ENCODE results near the gene ZCCHC14.
"Not testable (repeated sequence)": the region's sequence is repeated elsewhere in the genome, so short reads cannot be mapped to it uniquely, and the experiment has no call there.

The ZCCHC14 gene

DNA sequence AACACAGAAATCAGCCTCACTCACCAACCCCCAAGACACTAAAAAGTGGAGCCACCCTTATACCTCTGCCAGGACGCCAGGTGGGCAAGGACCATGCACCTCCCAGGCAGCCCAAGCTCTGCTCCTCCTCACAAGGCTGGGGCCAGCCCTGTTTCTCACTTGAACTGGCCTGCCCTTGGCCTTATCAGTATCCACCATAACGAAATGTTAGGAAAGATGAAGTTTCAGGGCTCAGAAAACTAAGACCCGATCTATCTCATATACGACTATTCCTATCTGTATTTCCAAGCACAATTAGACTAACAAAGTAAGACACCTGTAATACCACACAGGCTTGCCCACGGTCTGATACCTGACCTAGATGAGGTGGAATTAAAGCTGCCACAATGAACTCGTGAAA, 116.2 kb downstream of the ZCCHC14 start:
- no peak for DNase-seq

GRCh38 chr16:87375426-87376135, 117.2 kb downstream of the ZCCHC14 start:
- DNase-seq: no peak

DNA sequence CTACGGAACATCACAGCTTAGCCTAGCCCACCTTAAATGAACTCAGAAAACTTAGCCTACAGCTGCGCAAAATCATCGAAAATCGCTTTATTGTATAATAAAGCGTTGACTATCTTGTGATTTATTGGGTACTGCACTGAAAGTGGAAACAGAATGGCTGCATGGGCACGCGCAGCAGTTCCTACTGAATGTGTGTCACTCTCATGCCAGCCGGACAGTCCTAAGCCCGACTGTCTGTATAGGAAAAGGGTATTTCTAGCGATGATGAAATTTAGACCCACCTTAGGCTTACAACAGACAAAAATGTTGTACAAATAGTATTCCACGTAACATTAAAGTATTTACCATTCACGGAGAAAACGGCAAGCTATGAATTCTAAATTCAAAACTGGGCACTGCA, 118.5 kb downstream of the ZCCHC14 start:
- DNase-seq: no peak

- DNase-seq: no peak
Measured at GRCh38 chr16:87372305-87372704, 120.5 kb downstream of the ZCCHC14 start.

DNA sequence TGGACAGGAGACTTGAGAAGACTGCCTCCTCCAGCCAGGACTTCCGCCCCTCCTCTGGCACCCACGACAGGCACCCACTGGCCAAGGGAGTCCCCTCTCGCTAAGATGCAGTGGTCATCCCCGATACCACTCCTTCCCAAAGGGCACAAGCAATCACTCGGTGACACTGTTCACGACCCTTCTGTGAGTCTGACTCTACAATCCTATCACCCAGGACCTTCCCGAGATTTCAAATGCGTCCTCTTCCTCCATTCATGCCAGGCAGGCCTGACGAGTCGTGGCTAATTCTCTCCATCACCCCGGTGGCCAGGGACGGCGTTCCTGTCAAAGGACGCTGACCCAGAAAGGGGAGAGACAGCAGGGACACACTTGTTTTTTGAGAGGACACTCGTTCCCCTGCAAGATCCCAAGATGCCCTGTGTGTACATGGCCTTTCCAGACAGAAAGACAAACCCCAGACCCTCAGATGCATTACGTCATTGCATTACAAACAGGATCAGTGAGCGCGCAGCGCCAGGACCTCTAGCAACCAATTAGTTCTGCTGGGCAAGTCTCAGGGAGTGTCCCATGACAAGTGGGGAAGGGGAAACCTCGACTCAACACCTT, 121.5 kb downstream of the ZCCHC14 start:
- no peak for DNase-seq

GRCh38 chr16:87369796-87370719, 122.8 kb downstream of the ZCCHC14 start:
- no peak for DNase-seq

DNA sequence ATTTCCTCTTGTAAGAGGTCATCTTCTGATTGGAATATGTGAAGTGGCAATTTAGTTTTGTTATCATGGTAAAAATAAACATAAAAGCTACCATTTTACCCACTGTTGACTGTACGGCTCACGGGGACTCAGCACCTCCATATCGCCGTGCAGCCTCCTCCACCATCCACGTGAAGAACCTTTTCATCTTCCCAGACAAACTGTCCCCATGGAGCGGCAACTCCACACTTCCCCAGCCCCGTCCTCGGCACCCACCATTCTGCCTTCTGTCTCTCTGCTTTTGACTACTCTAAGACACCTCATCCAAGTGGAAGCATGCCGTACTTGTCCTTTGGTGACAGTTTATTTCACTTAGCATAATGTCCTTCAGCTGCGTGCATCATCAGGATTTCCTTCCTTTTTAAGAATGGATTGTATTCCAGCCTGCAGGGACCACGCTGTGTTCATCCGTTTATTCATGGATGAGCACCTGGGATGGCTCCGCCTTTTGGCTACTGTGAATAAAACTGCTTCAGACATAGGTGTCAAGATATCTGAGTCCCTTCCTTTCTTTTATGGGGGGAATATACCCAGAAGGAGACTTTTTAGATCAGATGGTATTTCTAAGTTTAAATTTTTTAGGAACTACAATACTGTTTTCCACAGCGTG, 123.6 kb downstream of the ZCCHC14 start:
- DNase-seq: no peak

DNA sequence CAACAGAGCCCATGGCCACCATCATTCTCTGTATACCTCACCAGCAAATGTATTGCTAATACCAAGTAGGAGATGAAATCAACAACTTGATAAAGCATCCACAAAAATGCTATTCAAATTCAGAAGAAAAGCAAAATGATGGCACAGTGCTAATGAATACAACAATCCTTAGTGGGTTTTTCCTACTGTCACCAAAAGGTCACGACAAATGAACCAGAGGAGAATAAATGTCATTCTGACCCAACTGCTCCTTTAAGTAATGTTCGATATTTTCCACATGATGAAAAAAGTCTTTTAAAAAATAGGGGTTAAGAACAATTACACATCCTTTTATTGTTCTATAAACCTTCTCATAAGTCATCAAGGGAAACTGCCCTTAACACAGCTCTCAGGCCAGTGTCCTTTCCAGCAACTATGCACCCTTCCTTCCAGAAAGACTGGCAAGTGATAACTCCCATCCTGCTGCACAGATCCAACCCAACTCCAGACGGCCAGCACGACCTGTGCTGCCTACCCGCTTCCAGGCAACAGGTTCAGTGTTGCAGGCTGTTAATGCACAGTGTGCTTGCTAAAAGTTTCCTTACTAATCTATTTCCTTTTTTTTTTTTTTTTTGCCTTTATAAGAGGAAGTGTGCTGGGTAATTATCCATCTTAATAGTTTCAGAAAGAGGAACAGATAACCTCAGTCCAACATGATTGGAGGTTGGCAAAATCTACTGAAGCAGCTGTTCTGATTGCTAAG, 124.6 kb downstream of the ZCCHC14 start:
- no peak for DNase-seq

- DNase-seq: no peak
Measured at GRCh38 chr16:87367529-87367928, 125.3 kb downstream of the ZCCHC14 start.

- no peak for DNase-seq
Measured at GRCh38 chr16:87366930-87367329, 125.9 kb downstream of the ZCCHC14 start.

DNA sequence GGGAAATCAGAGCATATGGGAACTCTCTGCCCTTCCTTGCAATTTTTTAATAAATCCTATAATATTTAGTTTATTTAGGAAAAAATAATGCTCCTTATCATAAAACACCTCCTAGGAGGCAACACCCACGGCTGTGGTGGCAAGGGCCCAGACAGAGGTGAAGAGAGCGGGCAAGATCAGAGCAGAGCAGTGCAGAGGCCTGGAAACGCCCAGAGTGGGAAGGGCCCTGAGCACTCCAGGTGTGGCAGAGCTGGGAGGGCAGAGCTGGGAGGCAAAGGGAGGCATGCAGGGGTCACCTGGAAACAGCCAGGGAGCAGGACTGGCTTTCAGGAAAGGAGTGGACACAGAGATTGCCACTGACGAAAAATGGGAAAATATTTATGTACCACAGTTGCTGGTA, 126.5 kb downstream of the ZCCHC14 start:
- no peak for DNase-seq

DNA sequence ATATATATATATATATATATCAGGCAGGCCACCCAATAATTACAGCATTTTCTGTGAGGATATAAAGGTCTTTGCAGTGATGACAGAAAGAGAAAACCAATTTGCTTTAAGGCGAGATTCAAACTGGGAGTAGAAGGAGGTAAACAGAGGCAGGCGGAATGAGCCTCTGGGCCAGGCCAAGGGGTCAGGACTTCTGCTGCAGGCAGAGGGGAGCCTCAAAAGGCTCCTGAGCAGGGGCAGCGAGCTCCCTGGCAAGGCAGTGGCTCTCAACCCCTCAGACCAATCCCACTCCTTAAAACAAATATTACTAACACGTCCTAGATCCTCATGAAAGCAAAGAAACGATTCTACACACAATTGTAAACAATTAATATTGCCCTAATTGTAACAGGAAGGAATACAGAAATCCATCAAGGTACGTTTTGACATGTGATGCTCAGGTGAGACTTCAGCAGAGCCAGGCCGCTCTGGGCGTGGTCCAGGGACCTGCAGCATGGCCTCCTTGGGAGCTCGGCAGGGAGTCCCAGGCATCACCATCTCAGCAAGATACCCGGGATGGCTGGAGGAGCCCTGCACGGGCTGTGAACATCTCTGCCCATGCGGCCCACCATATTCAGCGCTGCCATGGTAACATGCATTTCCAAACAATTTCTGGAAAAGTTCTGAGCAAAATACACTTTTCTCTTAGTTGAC, 127.7 kb downstream of the ZCCHC14 start:
- DNase-seq: no peak

- DNase-seq: no peak
Measured at GRCh38 chr16:87363771-87364455, 128.9 kb downstream of the ZCCHC14 start.

- DNase-seq: not testable (repeated sequence)
Measured at GRCh38 chr16:87362828-87363559, 129.8 kb downstream of the ZCCHC14 start.

- DNase-seq: no peak
Measured at GRCh38 chr16:87361916-87362619, 130.8 kb downstream of the ZCCHC14 start.

GRCh38 chr16:87360862-87361610, 131.8 kb downstream of the ZCCHC14 start:
- no peak for DNase-seq

DNA sequence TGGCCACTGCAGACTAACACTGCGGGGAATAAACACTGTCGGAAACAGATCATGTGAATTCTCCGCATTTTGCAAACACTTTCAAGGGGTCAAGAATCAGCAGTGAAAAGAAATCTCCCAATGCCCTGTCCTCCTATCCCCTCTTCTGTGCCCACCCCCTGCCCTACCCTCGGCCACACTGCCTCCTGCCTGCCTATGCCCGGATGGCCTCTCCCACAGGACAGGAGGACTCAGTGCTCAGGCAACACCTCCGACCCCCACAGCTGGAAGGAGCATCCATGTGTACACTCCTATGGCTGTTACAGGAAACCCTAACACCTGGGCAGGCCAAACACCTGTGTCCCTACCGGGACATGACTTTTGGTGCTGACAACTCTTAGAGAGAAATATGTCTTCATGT, 133.7 kb downstream of the ZCCHC14 start:
- DNase-seq: no peak

GRCh38 chr16:87358696-87359095, 134.1 kb downstream of the ZCCHC14 start:
- no peak for DNase-seq

GRCh38 chr16:87358250-87358649, 134.6 kb downstream of the ZCCHC14 start:
- DNase-seq: no peak

All from SHP77 treated with DMSO at 0.1 percent for 48 hours (cell line).